Measurements from ENCODE around the gene COPS7B. TPM values are rescaled to one million over a fixed set of nuclear protein-coding genes. Genes with fewer than 3 reads are reported as not detected.

The COPS7B gene
- total and polyA plus RNA-seq, 9 of the 15 experiments (the other 6 are each of a cell fraction or from before 2014, with no cell fraction given) = 6.0 to 50.7 (median 21.8) TPM

- TF ChIP-seq SPI1 (IDR thresholded peaks at IDR 0.05; ENCODE audit: borderline replicate concordance, low read depth, low read length) = peak; percentile 70
- peak; percentile 78; the same call in 1 of the 2 replicates for TF ChIP-seq PHF8 (IDR thresholded peaks at IDR 0.05; ENCODE audit: borderline replicate concordance, low read length)
- TF ChIP-seq MTA3 (IDR thresholded peaks at IDR 0.05; ENCODE audit: borderline replicate concordance) = peak; percentile 67; the same call in 1 of the 2 replicates
- peak; percentile 94; the same call in 1 of the 2 replicates for TF ChIP-seq ZC3H11A (IDR thresholded peaks at IDR 0.05; ENCODE audit: low read depth, low read length)
- peak; percentile 80 for TF ChIP-seq FIP1L1 (IDR thresholded peaks at IDR 0.05; ENCODE audit: low read depth, low read length, poor library complexity, severe bottlenecking)
- 0 out of 4 replicates have a peak, but pooled peaks of 1 of the 2 experiments have one; percentile 9 for TF ChIP-seq MLLT1 (IDR thresholded peaks at IDR 0.05)
- peak; percentile 44 for TF ChIP-seq NFIC (IDR thresholded peaks at IDR 0.05)
- no peak for TF ChIP-seq MCM3 (IDR thresholded peaks at IDR 0.05)
- TF ChIP-seq GMEB1 (CRISPR knock-in tag; IDR thresholded peaks at IDR 0.05) = peak; percentile 56; the same call in 1 of the 2 replicates
- peak; percentile 92 for TF ChIP-seq TAF1 (IDR thresholded peaks at IDR 0.05; ENCODE audit: control insufficient read depth, extremely low read depth, insufficient read depth, low read length, severe bottlenecking)
- peak; percentile 23; the same call in 1 of the 2 replicates for TF ChIP-seq PKNOX1 (IDR thresholded peaks at IDR 0.05)
- TF ChIP-seq ZNF589 (CRISPR knock-in tag; IDR thresholded peaks at IDR 0.05; ENCODE audit: low read depth) = no peak
- TF ChIP-seq BHLHE40 (IDR thresholded peaks at IDR 0.05; ENCODE audit: low read length) = peak; percentile 97
- TF ChIP-seq ZNF740 (CRISPR knock-in tag; IDR thresholded peaks at IDR 0.05) = no peak
- TF ChIP-seq ZNF740 (tag; IDR thresholded peaks at IDR 0.05) = no peak
- TF ChIP-seq GABPA (tag; conservative IDR thresholded peaks at IDR 0.05; ENCODE audit: low read depth) = peak; percentile 96
- peak; percentile 86 for TF ChIP-seq RBFOX2 (IDR thresholded peaks at IDR 0.05; ENCODE audit: low read depth, low read length)
- TF ChIP-seq ZNF436 (CRISPR knock-in tag; IDR thresholded peaks at IDR 0.05) = no peak
- no peak for TF ChIP-seq ZNF354B (CRISPR knock-in tag; IDR thresholded peaks at IDR 0.05)
- 0 out of 2 replicates have a peak, but pooled peaks have one; percentile 24 for TF ChIP-seq KLF1 (tag; IDR thresholded peaks at IDR 0.05)
- peak; percentile 56; the same call in 1 of the 2 replicates for TF ChIP-seq ZFP91 (CRISPR knock-in tag; IDR thresholded peaks at IDR 0.05)
Observed at GRCh38 chr2:231786177-231786916, at the start of gene COPS7B (continued).
